ENCODE data around the gene GPR171. TPM values are rescaled to one million over a fixed set of nuclear protein-coding genes. Genes with fewer than 3 reads are reported as not detected.

The GPR171 gene
- total and polyA plus RNA-seq, 2 of the 13 experiments (the other 11 are each of a cell fraction or from before 2014, with no cell fraction given), result not detected

DNA sequence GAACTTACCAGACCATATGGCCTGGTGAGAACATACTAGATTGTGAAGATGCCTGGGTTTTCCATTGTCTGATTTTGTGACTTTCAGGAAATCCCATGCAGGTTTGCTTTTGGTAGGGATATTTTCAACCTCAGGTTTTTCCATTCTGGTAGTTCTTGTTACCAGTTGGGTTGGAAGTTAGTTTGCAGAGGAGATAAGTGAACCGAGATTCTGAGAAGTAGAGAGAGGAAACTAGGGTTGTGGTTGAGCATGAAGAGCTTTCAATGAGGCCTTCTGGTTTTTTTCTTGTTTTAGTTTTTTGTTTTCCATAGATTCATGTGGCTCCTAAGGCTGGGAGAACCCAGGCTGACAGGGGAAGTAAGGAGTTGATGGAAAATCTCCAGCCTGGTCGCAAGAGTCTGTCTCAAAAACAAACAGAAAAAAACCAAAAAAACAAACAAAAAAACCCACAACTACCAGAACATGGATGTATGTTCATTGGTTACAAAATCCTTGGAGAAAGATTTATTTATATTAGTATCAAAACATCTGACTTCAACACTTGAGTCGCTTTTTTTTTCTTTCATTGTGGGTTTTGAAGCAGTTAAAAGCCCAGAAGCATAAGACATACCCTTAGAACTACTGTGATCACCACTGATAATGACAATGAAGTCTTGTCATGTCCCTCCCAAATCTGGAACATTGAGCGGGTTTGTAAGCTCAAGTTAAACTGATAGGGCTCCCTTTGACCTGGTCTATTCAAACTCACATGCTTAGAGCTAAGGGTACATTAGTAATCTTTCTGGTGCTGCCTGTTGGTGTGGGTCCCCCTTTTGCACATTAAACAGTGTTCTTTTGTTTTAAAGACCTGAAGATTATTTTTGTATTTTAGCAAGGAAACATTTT is 3.2 kb downstream of the GPR171 start:
- no TSS peak for BruUV-seq (replicated peaks)
- Histone ChIP-seq H3K9me3 (ENCODE audit: low read length) (no peaks in the 10 kb centered on the region), H2AFZ (ENCODE audit: low read length) (peak overlapping the region; percentile 61), H3K4me3 (replicated peaks in 1 of 3; ENCODE audit: insufficient read depth in 1 of 3, low read depth in 2 of 3, low read length in 3 of 3) (no peak overlapping the region), H3K27me3 (ENCODE audit: control insufficient read depth in 1 of 2, insufficient read depth in 2 of 2, low read length in 2 of 2) (no peaks in the 10 kb centered on the region), H3K79me2 (ENCODE audit: insufficient read depth, low read length) (no peaks in the 10 kb centered on the region), H3K4me1 (ENCODE audit: insufficient read depth, low read length) (peaks cover 73% of the 10 kb centered on the region), H3K4me2 (ENCODE audit: low read depth, low read length) (no peak overlapping the region), H4K20me1 (ENCODE audit: insufficient read depth, low read length) (no peaks in the 10 kb centered on the region), H3K36me3 (replicated peaks in 1 of 2; ENCODE audit: control insufficient read depth in 1 of 2, insufficient read depth in 2 of 2, low read length in 2 of 2) (no peaks in the 10 kb centered on the region), H3K27ac (ENCODE audit: extremely low read length, insufficient read depth, low read length) (peak overlapping the region; percentile 89), H3K9ac (ENCODE audit: insufficient read depth, low read depth, low read length) (no peak overlapping the region)
- ATAC-seq (no peak), FAIRE-seq (no peak), DNase-seq (ENCODE audit: low spot score) (no peak)
- TF ChIP-seq ZNF841 (CRISPR knock-in tag; IDR thresholded peaks at IDR 0.05; ENCODE audit: borderline replicate concordance) (no peak), CENPT (CRISPR knock-in tag; IDR thresholded peaks at IDR 0.05; ENCODE audit: low read depth) (no peak), ZSCAN25 (CRISPR knock-in tag; IDR thresholded peaks at IDR 0.05) (no peak), HOXA7 (CRISPR knock-in tag; IDR thresholded peaks at IDR 0.05) (no peak), ARHGAP35 (CRISPR knock-in tag; IDR thresholded peaks at IDR 0.05; ENCODE audit: borderline replicate concordance) (no peak), FOXO1 (CRISPR knock-in tag; IDR thresholded peaks at IDR 0.05) (no peak), ZNF747 (CRISPR knock-in tag; IDR thresholded peaks at IDR 0.05; ENCODE audit: borderline replicate concordance) (no peak), ZNF737 (CRISPR knock-in tag; IDR thresholded peaks at IDR 0.05; ENCODE audit: borderline replicate concordance) (no peak)
- TF ChIP-seq, protein P1, sequence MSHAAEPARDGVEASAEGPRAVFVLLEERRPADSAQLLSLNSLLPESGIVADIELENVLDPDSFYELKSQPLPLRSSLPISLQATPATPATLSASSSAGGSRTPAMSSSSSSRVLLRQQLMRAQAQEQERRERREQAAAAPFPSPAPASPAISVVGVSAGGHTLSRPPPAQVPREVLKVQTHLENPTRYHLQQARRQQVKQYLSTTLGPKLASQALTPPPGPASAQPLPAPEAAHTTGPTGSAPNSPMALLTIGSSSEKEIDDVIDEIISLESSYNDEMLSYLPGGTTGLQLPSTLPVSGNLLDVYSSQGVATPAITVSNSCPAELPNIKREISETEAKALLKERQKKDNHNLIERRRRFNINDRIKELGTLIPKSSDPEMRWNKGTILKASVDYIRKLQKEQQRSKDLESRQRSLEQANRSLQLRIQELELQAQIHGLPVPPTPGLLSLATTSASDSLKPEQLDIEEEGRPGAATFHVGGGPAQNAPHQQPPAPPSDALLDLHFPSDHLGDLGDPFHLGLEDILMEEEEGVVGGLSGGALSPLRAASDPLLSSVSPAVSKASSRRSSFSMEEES (CRISPR knock-in tag; IDR thresholded peaks at IDR 0.05), result no peak
- TF ChIP-seq, protein P2, sequence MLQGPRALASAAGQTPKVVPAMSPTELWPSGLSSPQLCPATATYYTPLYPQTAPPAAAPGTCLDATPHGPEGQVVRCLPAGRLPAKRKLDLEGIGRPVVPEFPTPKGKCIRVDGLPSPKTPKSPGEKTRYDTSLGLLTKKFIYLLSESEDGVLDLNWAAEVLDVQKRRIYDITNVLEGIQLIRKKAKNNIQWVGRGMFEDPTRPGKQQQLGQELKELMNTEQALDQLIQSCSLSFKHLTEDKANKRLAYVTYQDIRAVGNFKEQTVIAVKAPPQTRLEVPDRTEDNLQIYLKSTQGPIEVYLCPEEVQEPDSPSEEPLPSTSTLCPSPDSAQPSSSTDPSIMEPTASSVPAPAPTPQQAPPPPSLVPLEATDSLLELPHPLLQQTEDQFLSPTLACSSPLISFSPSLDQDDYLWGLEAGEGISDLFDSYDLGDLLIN (CRISPR knock-in tag; IDR thresholded peaks at IDR 0.05; ENCODE audit: borderline replicate concordance), result no peak
- TF ChIP-seq, protein P3, sequence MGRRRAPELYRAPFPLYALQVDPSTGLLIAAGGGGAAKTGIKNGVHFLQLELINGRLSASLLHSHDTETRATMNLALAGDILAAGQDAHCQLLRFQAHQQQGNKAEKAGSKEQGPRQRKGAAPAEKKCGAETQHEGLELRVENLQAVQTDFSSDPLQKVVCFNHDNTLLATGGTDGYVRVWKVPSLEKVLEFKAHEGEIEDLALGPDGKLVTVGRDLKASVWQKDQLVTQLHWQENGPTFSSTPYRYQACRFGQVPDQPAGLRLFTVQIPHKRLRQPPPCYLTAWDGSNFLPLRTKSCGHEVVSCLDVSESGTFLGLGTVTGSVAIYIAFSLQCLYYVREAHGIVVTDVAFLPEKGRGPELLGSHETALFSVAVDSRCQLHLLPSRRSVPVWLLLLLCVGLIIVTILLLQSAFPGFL (CRISPR knock-in tag; IDR thresholded peaks at IDR 0.05), result no peak
- TF ChIP-seq, protein P4, sequence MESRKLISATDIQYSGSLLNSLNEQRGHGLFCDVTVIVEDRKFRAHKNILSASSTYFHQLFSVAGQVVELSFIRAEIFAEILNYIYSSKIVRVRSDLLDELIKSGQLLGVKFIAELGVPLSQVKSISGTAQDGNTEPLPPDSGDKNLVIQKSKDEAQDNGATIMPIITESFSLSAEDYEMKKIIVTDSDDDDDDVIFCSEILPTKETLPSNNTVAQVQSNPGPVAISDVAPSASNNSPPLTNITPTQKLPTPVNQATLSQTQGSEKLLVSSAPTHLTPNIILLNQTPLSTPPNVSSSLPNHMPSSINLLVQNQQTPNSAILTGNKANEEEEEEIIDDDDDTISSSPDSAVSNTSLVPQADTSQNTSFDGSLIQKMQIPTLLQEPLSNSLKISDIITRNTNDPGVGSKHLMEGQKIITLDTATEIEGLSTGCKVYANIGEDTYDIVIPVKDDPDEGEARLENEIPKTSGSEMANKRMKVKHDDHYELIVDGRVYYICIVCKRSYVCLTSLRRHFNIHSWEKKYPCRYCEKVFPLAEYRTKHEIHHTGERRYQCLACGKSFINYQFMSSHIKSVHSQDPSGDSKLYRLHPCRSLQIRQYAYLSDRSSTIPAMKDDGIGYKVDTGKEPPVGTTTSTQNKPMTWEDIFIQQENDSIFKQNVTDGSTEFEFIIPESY (CRISPR knock-in tag; IDR thresholded peaks at IDR 0.05), result no peak
- 83% methylated on average over 4 of the region's 4 CpGs for WGBS (ENCODE audit: low lambda C conversion rate)
- in situ Hi-C loops (cut with HindIII; ENCODE audit: extremely low pct_ligation_motif_present, low pct_unique_long_range_greater_than_20kb), result loop anchor here (25.0 kb wide), 1 partner anchor 588 kb away; no protein-coding TSS in a partner anchor
- POLR2A ChIA-PET, result interaction anchor here (0.9 to 2.5 kb wide), 4 partner anchors 11 to 24 kb away, joined by 3 to 13 read pairs (median 8); no protein-coding TSS in a partner anchor
- intact Hi-C loops (cut with micrococcal nuclease; ENCODE audit: unreplicated experiment), result loop anchor here (5.0 kb wide), 1 partner anchor 1407 kb away; the partner anchor contains the start of gene ANKUB1
- CTCF ChIA-PET (ENCODE audit: low intra/inter-chr PET ratio, low total read pairs), result no interaction called here

Measured in HepG2 (cell line).